Endothelial cell (in vitro differentiated cells): Measurements from ENCODE around the gene MFRP. TPM values are rescaled to one million over a fixed set of nuclear protein-coding genes. Genes with fewer than 3 reads are reported as not detected.

ENCODE experiments used
- DNase-seq: peaks from one replicate; pipeline ENCODE4 v3.0.0; 2021; ENCODE audit warnings: low spot score
- H3K27ac Mint-ChIP-seq: one replicate; pipeline ENCODE4 v1.8.0; 2021; ENCODE audit warnings: mixed read lengths, inconsistent platforms; ENCODE audit not compliant: unreplicated experiment
- H3K27me3 Mint-ChIP-seq: one replicate; pipeline ENCODE4 v1.8.0; 2021; ENCODE audit warnings: mild to moderate bottlenecking, moderate library complexity, mixed read lengths, inconsistent platforms; ENCODE audit not compliant: unreplicated experiment
- H3K36me3 Mint-ChIP-seq: one replicate; pipeline ENCODE4 v1.8.0; 2021; ENCODE audit warnings: mild to moderate bottlenecking, low read depth, mixed read lengths, inconsistent platforms; ENCODE audit not compliant: unreplicated experiment
- H3K4me1 Mint-ChIP-seq: one replicate; pipeline ENCODE4 v1.8.0; 2021; ENCODE audit warnings: mild to moderate bottlenecking, mixed read lengths, inconsistent platforms; ENCODE audit not compliant: unreplicated experiment
- H3K4me3 Mint-ChIP-seq: one replicate; pipeline ENCODE4 v1.8.0; 2021; ENCODE audit warnings: mild to moderate bottlenecking, mixed read lengths, inconsistent platforms; ENCODE audit not compliant: unreplicated experiment
- H3K9me3 Mint-ChIP-seq: one replicate; pipeline ENCODE4 v1.8.0; 2021; ENCODE audit warnings: mixed read lengths, inconsistent platforms; ENCODE audit not compliant: unreplicated experiment
- total RNA-seq: library from RNA; stranded (reverse); fragmentation: NEBNext Ultra II Directional; extraction: Animal tissue kit (Norgen Biotek cat#: 25700); gene quantifications from one replicate; pipeline ENCODE4 v1.2.1, GENCODE V29; 2021; ENCODE audit not compliant: unreplicated experiment
- TF ChIP-seq, protein P1 (sequence below): fragments of 200-600 bp; sonication (generic); IDR thresholded peaks from one replicate; pipeline ENCODE4 v1.5.0; 2021; ENCODE audit warnings: antibody characterized with exemption; ENCODE audit not compliant: unreplicated experiment

MFRP gene
- total RNA-seq, 1 donor from 2014 or later = 0.13 TPM

DNA sequence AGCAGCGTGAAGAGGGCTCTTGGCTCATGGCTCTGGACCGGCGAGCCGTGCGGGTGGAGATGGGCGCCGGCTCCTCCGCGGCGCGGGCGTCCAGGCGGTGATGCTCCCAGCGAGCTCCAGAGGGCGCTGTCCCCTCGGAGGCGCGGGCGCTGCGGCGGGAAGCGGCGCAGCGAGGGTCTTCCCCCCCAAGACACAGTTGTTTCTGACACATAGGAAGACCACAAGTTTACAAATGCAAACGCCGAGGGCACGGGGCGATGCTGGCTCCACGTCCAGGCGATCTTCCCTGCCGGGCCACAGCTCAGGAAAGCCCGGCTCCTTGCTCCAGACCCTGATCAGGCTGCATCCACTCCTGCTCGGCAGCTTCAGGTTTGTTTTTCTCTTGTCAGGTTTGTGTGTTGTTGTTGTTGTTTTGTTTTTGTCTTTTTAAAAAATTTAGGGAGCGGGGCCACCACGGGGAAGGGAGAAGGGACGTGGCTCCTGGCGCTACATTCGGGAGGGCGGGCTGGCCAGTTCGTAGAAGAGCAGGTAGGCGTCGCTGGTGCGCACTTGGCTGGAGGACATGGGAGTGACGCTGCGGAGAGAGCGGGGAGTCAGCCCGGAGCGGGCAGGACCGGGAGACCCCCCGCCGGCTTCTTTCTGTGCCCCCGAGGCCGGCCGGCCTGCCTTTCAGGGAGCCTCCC is 10.0 kb upstream of the MFRP start:
- peaks cover 4% of the 10 kb centered on the region for H3K27me3 Mint-ChIP-seq
- peak overlapping the region; percentile 81 for H3K4me3 Mint-ChIP-seq
- TF ChIP-seq, protein P1, sequence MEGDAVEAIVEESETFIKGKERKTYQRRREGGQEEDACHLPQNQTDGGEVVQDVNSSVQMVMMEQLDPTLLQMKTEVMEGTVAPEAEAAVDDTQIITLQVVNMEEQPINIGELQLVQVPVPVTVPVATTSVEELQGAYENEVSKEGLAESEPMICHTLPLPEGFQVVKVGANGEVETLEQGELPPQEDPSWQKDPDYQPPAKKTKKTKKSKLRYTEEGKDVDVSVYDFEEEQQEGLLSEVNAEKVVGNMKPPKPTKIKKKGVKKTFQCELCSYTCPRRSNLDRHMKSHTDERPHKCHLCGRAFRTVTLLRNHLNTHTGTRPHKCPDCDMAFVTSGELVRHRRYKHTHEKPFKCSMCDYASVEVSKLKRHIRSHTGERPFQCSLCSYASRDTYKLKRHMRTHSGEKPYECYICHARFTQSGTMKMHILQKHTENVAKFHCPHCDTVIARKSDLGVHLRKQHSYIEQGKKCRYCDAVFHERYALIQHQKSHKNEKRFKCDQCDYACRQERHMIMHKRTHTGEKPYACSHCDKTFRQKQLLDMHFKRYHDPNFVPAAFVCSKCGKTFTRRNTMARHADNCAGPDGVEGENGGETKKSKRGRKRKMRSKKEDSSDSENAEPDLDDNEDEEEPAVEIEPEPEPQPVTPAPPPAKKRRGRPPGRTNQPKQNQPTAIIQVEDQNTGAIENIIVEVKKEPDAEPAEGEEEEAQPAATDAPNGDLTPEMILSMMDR = peak; percentile 97
- no peak overlapping the region for H3K27ac Mint-ChIP-seq
- no peaks in the 10 kb centered on the region for H3K36me3 Mint-ChIP-seq
- no peaks in the 10 kb centered on the region for H3K9me3 Mint-ChIP-seq
- H3K4me1 Mint-ChIP-seq = peaks cover 11% of the 10 kb centered on the region
- DNase-seq = peak; percentile 79

DNA sequence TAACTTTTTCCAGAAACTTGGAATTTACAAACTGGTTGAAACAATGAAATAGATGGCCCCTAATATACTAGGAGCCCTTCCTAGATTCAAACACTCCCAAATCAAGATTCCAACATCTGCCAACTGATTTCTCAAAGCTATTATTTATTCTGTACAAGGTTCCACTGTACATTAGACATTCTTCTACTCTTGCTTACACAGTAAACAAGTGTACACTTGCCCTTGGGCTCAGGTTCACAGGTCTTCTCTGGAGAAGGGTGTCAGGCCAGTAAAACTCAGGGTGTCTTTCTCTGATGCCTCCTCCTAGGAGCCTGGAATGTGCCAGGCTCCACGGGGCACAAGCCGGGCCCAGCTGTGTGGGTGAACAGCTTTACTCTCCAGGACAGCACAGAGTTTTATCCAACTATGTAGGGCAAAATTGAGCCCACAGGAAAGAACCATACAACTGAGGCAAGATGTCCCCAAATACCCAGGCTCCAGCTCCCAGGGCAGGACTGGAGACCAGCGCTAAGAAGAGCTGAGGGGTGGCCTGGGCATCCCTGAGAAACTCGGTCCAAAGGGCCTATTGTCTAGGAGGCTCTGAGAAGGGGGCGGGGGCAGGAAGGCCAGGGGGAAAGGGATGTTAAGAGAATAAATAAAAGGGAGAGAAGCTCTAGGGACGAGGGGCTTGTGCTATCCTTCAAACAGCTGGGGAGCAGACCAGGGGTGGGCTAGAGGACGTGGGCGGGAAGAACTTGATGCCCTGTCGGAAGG is 8.8 kb upstream of the MFRP start:
- Mint-ChIP-seq H3K4me1 (peaks cover 8% of the 10 kb centered on the region), H3K4me3 (no peak overlapping the region), H3K27me3 (peaks cover 4% of the 10 kb centered on the region), H3K27ac (no peak overlapping the region), H3K36me3 (no peaks in the 10 kb centered on the region), H3K9me3 (no peaks in the 10 kb centered on the region)
- TF ChIP-seq, protein P1 = no peak
- DNase-seq = no peak

DNA sequence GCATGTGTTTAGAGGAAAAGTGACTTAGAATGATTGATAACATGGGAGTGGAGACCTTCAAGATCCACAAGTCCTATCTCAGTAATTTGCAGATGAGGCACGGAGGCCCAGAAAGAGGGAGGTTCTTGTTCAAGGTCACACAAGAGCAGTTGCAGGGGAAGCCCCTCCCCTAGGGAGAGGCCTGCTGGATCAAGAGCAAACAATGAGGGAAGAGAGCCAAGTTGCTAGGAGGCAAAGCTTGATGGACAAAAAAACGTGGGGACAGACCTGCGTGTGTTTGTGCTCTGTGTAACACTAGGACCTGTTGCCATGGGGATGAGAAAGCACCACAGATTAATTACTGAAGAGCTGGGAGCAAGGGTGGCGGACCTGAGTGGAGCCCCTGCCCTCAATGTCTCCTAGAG is 6.4 kb upstream of the MFRP start:
- no peak for DNase-seq
- H3K27me3 Mint-ChIP-seq = peaks cover 4% of the 10 kb centered on the region
- H3K36me3 Mint-ChIP-seq = no peaks in the 10 kb centered on the region
- TF ChIP-seq, protein P1 = no peak
- H3K9me3 Mint-ChIP-seq = no peaks in the 10 kb centered on the region
- H3K27ac Mint-ChIP-seq = no peak overlapping the region
- H3K4me3 Mint-ChIP-seq = no peak overlapping the region
- H3K4me1 Mint-ChIP-seq = peaks cover 12% of the 10 kb centered on the region

DNA sequence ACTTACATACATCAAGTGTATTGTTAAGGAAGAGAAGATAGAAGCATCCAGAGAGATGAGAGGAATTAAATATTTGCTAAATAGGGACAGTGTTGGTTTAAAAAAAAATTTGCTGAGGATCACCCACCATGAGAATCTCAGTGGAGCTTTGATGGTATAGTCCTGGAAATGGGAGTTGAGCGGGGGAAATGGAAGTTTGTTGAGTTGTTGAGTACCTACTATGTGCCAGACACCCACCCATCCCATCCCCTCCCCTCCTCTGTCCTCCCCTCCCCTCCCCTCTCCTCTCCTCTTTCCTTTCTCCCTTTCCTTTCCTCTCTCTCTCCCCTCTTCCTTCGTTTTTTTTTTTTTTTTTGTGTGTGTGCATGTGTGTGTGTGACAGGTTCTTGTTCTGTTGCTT is 4.7 kb upstream of the MFRP start:
- no peaks in the 10 kb centered on the region for H3K36me3 Mint-ChIP-seq

More for the DNA sequence above, 4.7 kb upstream of the MFRP start:
- H3K27ac Mint-ChIP-seq = no peak overlapping the region
- H3K27me3 Mint-ChIP-seq = peaks cover 7% of the 10 kb centered on the region
- no peak for DNase-seq
- no peaks in the 10 kb centered on the region for H3K9me3 Mint-ChIP-seq
- H3K4me1 Mint-ChIP-seq = peaks cover 12% of the 10 kb centered on the region
- peak overlapping the region; percentile 23 for H3K4me3 Mint-ChIP-seq
- TF ChIP-seq, protein P1 = no peak
